Measurements from ENCODE around the gene THAP4. TPM values are rescaled to one million over a fixed set of nuclear protein-coding genes. Genes with fewer than 3 reads are reported as not detected.
A peak's percentile ranks its signal among the peaks of the same experiment; 100 is the strongest.

Gene THAP4
- total RNA-seq, 1 experiment from 2014 or later, result 88.6 TPM

GRCh38 chr2:241584436-241584835, 52.5 kb downstream of the THAP4 start:
- Mint-ChIP-seq H3K36me3 (peaks cover 74% of the 10 kb centered on the region), H3K27ac (peak overlapping the region; percentile 24), H3K27me3 (ENCODE audit: low read depth) (peaks cover 4% of the 10 kb centered on the region; the same call in 1 of the 2 replicates), H3K4me1 (peaks cover 14% of the 10 kb centered on the region), H3K9me3 (peaks cover 56% of the 10 kb centered on the region), H3K4me3 (no peak overlapping the region)
- ChIA-PET POLR2A (no interaction called here), CTCF (interaction anchor here (0.7 to 1.6 kb wide), 3 partner anchors 11 to 35 kb away, joined by 4 to 9 read pairs (median 5); no protein-coding TSS in a partner anchor)
- DNase-seq (ENCODE audit: low spot score) (no peak), ATAC-seq (peak; percentile 69)
- TF ChIP-seq GTF2I (CRISPR knock-in tag; conservative IDR thresholded peaks at IDR 0.05), result no peak
- peak; percentile 54; the same call in 1 of the 2 replicates for TF ChIP-seq NFE2L1 (CRISPR knock-in tag; IDR thresholded peaks at IDR 0.05)
- no peak for TF ChIP-seq ZNF232 (CRISPR knock-in tag; IDR thresholded peaks at IDR 0.05)
- TF ChIP-seq ZNF416 (CRISPR knock-in tag; IDR thresholded peaks at IDR 0.05), result no peak
- TF ChIP-seq CDX4 (CRISPR knock-in tag; IDR thresholded peaks at IDR 0.05; ENCODE audit: borderline replicate concordance), result no peak
- TF ChIP-seq, protein P1, sequence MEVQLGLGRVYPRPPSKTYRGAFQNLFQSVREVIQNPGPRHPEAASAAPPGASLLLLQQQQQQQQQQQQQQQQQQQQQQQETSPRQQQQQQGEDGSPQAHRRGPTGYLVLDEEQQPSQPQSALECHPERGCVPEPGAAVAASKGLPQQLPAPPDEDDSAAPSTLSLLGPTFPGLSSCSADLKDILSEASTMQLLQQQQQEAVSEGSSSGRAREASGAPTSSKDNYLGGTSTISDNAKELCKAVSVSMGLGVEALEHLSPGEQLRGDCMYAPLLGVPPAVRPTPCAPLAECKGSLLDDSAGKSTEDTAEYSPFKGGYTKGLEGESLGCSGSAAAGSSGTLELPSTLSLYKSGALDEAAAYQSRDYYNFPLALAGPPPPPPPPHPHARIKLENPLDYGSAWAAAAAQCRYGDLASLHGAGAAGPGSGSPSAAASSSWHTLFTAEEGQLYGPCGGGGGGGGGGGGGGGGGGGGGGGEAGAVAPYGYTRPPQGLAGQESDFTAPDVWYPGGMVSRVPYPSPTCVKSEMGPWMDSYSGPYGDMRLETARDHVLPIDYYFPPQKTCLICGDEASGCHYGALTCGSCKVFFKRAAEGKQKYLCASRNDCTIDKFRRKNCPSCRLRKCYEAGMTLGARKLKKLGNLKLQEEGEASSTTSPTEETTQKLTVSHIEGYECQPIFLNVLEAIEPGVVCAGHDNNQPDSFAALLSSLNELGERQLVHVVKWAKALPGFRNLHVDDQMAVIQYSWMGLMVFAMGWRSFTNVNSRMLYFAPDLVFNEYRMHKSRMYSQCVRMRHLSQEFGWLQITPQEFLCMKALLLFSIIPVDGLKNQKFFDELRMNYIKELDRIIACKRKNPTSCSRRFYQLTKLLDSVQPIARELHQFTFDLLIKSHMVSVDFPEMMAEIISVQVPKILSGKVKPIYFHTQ (CRISPR knock-in tag; IDR thresholded peaks at IDR 0.05), result no peak

GRCh38 chr2:241582806-241583205, 54.2 kb downstream of the THAP4 start:
- Mint-ChIP-seq H3K9me3 (peaks cover 41% of the 10 kb centered on the region), H3K27me3 (ENCODE audit: low read depth) (peaks cover 4% of the 10 kb centered on the region; the same call in 1 of the 2 replicates), H3K4me3 (no peak overlapping the region), H3K4me1 (peaks cover 11% of the 10 kb centered on the region), H3K27ac (no peak overlapping the region), H3K36me3 (peaks cover 70% of the 10 kb centered on the region)
- TF ChIP-seq, protein P2, sequence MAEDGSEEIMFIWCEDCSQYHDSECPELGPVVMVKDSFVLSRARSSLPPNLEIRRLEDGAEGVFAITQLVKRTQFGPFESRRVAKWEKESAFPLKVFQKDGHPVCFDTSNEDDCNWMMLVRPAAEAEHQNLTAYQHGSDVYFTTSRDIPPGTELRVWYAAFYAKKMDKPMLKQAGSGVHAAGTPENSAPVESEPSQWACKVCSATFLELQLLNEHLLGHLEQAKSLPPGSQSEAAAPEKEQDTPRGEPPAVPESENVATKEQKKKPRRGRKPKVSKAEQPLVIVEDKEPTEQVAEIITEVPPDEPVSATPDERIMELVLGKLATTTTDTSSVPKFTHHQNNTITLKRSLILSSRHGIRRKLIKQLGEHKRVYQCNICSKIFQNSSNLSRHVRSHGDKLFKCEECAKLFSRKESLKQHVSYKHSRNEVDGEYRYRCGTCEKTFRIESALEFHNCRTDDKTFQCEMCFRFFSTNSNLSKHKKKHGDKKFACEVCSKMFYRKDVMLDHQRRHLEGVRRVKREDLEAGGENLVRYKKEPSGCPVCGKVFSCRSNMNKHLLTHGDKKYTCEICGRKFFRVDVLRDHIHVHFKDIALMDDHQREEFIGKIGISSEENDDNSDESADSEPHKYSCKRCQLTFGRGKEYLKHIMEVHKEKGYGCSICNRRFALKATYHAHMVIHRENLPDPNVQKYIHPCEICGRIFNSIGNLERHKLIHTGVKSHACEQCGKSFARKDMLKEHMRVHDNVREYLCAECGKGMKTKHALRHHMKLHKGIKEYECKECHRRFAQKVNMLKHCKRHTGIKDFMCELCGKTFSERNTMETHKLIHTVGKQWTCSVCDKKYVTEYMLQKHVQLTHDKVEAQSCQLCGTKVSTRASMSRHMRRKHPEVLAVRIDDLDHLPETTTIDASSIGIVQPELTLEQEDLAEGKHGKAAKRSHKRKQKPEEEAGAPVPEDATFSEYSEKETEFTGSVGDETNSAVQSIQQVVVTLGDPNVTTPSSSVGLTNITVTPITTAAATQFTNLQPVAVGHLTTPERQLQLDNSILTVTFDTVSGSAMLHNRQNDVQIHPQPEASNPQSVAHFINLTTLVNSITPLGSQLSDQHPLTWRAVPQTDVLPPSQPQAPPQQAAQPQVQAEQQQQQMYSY (CRISPR knock-in tag; IDR thresholded peaks at IDR 0.05), result no peak
- ATAC-seq, result no peak
- no peak for DNase-seq (ENCODE audit: low spot score)
- ChIA-PET POLR2A (no interaction called here), CTCF (no interaction called here)

GRCh38 chr2:241582328-241582727, 54.6 kb downstream of the THAP4 start:
- Mint-ChIP-seq H3K27ac (no peak overlapping the region), H3K4me3 (no peak overlapping the region), H3K36me3 (peaks cover 69% of the 10 kb centered on the region), H3K27me3 (ENCODE audit: low read depth) (peaks cover 4% of the 10 kb centered on the region; the same call in 1 of the 2 replicates), H3K9me3 (peaks cover 39% of the 10 kb centered on the region), H3K4me1 (peaks cover 15% of the 10 kb centered on the region)
- POLR2A ChIA-PET, result no interaction called here
- ATAC-seq, result no peak
- CTCF ChIA-PET, result no interaction called here
- no peak for DNase-seq (ENCODE audit: low spot score)
- TF ChIP-seq ZNF423 (CRISPR knock-in tag; IDR thresholded peaks at IDR 0.05), result no peak
- TF ChIP-seq STAT6 (CRISPR knock-in tag; conservative IDR thresholded peaks at IDR 0.05; ENCODE audit: low read depth), result no peak
- TF ChIP-seq NFYB (CRISPR knock-in tag; conservative IDR thresholded peaks at IDR 0.05; ENCODE audit: low read depth), result no peak
- TF ChIP-seq, protein P3, sequence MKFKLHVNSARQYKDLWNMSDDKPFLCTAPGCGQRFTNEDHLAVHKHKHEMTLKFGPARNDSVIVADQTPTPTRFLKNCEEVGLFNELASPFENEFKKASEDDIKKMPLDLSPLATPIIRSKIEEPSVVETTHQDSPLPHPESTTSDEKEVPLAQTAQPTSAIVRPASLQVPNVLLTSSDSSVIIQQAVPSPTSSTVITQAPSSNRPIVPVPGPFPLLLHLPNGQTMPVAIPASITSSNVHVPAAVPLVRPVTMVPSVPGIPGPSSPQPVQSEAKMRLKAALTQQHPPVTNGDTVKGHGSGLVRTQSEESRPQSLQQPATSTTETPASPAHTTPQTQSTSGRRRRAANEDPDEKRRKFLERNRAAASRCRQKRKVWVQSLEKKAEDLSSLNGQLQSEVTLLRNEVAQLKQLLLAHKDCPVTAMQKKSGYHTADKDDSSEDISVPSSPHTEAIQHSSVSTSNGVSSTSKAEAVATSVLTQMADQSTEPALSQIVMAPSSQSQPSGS (CRISPR knock-in tag; IDR thresholded peaks at IDR 0.05; ENCODE audit: borderline replicate concordance, low read depth), result no peak
- no peak for TF ChIP-seq ZNF281 (CRISPR knock-in tag; IDR thresholded peaks at IDR 0.05)
- TF ChIP-seq ZNF219 (CRISPR knock-in tag; IDR thresholded peaks at IDR 0.05; ENCODE audit: borderline replicate concordance), result no peak

Measured in WTC11 (cell line).